ENCODE measurements around the gene CYP4F12. TPM values are rescaled to one million over a fixed set of nuclear protein-coding genes. Genes with fewer than 3 reads are reported as not detected.

CYP4F12 gene
- total RNA-seq, 1 experiment from 2014 or later = not detected

GRCh38 chr19:15671891-15672579, 852 bp upstream of the CYP4F12 start:
- H3K18ac ChIP-seq (ENCODE audit: insufficient read length, low read depth, low read length) = no peak overlapping the region
- H2BK12ac ChIP-seq (ENCODE audit: insufficient read length, low read depth, low read length) = no peak overlapping the region
- H2BK15ac ChIP-seq (ENCODE audit: low read depth, low read length) = no peak overlapping the region
- peaks cover 53 to 59% of the 10 kb centered on the region in 2 experiments for H3K9me3 Mint-ChIP-seq
- H3K56ac ChIP-seq (ENCODE audit: insufficient read length, low read depth, low read length) = no peak overlapping the region
- no peak overlapping the region for H3K4ac ChIP-seq (ENCODE audit: low read depth, low read length)
- peaks cover 9 to 16% (median 10%) of the 10 kb centered on the region in 3 experiments; a peak in 6 of 7 replicates for H3K36me3 Mint-ChIP-seq (ENCODE audit: insufficient read depth in 1 of 3, low read depth in 3 of 3)
- H3T11ph ChIP-seq (ENCODE audit: low read length) = no peak overlapping the region
- H3K27me3 ChIP-seq (ENCODE audit: insufficient read depth, low read length) = no peaks in the 10 kb centered on the region
- no peak overlapping the region for H2AFZ ChIP-seq (ENCODE audit: low read length)
- H4K20me1 ChIP-seq (ENCODE audit: control insufficient read depth, insufficient read depth, insufficient read length) = no peaks in the 10 kb centered on the region
- H3K9me3 ChIP-seq (ENCODE audit: control insufficient read depth, low read depth, low read length) = peaks cover 85% of the 10 kb centered on the region
- no peak overlapping the region for H3K9ac ChIP-seq (ENCODE audit: extremely low read depth, insufficient read length, low read length)
- no peaks in the 10 kb centered on the region for H3K79me1 ChIP-seq (ENCODE audit: insufficient read depth, low read depth, low read length, poor library complexity, severe bottlenecking)
- no peak overlapping the region for H4K5ac ChIP-seq (ENCODE audit: insufficient read length, low read depth, low read length)
- H3K23ac ChIP-seq (ENCODE audit: insufficient read length, low read depth, low read length) = no peak overlapping the region
- no peaks in the 10 kb centered on the region for H3K23me2 ChIP-seq (ENCODE audit: insufficient read length, low read depth, low read length, poor library complexity, severe bottlenecking)
- H3K27me3 Mint-ChIP-seq (ENCODE audit: low read depth) = peaks cover 1% of the 10 kb centered on the region
- no peak overlapping the region for H2BK20ac ChIP-seq (ENCODE audit: low read depth, low read length, poor library complexity, severe bottlenecking)
- H2BK120ac ChIP-seq (ENCODE audit: low read depth, low read length, poor library complexity, severe bottlenecking) = no peak overlapping the region
- no peak for TF ChIP-seq CTCF (conservative IDR thresholded peaks at IDR 0.05)
- no peak overlapping the region for H3K14ac ChIP-seq (ENCODE audit: insufficient read depth, low read length)
- H4K8ac ChIP-seq (replicated peaks; ENCODE audit: insufficient read length, low read depth, low read length) = no peak overlapping the region
- WGBS (ENCODE audit: extremely low coverage, insufficient read length, low lambda C conversion rate) = no CpG with 5 or more reads among the region's 10 CpGs
- no peak overlapping the region for H3K4me2 ChIP-seq (ENCODE audit: insufficient read depth, insufficient read length, low read length)
- no peaks in the 10 kb centered on the region for H3K4me1 ChIP-seq (ENCODE audit: insufficient read depth, low read length)
- H3K4me3 Mint-ChIP-seq = no peak overlapping the region
- no peak overlapping the region for H3K27ac Mint-ChIP-seq
- H2BK5ac ChIP-seq (ENCODE audit: insufficient read length, low read length) = no peak overlapping the region
- no peak overlapping the region for H2AK5ac ChIP-seq (ENCODE audit: insufficient read length, low read length)
- H3K79me2 ChIP-seq (ENCODE audit: insufficient read depth, low read length) = no peaks in the 10 kb centered on the region
- no peak overlapping the region for H4K91ac ChIP-seq (ENCODE audit: insufficient read length, low read depth, low read length)
- H3K27ac ChIP-seq (ENCODE audit: insufficient read length, low read depth, low read length) = no peak overlapping the region
- DNase-seq = no peak
- no peaks in the 10 kb centered on the region for H3K4me1 Mint-ChIP-seq

Data from H9 (cell line).